ENCODE results near the gene TAF1B.

The TAF1B gene

GRCh38 chr2:9946076-9946475 is 102.8 kb downstream of the TAF1B start:
- no peak for DNase-seq (ENCODE audit: low read depth, low spot score)
- H3K4me1 ChIP-seq (ENCODE audit: insufficient read depth, insufficient read length) = peaks cover 5% of the 10 kb centered on the region
- no peaks in the 10 kb centered on the region for H3K9me3 ChIP-seq (ENCODE audit: insufficient read depth, low read length)
- no peak overlapping the region for H3K4me3 ChIP-seq (ENCODE audit: insufficient read length, low read depth)
- no peak overlapping the region for H3K9ac ChIP-seq (ENCODE audit: insufficient read length, low read depth)
- no peak for TF ChIP-seq ZNF274 (IDR thresholded peaks at IDR 0.05; ENCODE audit: low read depth, low read length)
- no peak for TF ChIP-seq SUZ12 (IDR thresholded peaks at IDR 0.05; ENCODE audit: extremely low read depth, insufficient read depth, insufficient read length)
- no peak for TF ChIP-seq YY1 (IDR thresholded peaks at IDR 0.05; ENCODE audit: insufficient read depth, insufficient read length)
- H3K27me3 ChIP-seq (ENCODE audit: insufficient read depth, insufficient read length) = peaks cover 21% of the 10 kb centered on the region
- no peaks in the 10 kb centered on the region for H3K36me3 ChIP-seq (ENCODE audit: insufficient read depth, insufficient read length, low read length)

- no peak for DNase-seq (ENCODE audit: low read depth, low spot score)
- Histone ChIP-seq H3K9ac (ENCODE audit: insufficient read length, low read depth) (no peak overlapping the region), H3K4me1 (ENCODE audit: insufficient read depth, insufficient read length) (peaks cover 5% of the 10 kb centered on the region), H3K36me3 (ENCODE audit: insufficient read depth, insufficient read length, low read length) (no peaks in the 10 kb centered on the region), H3K4me3 (ENCODE audit: insufficient read length, low read depth) (no peak overlapping the region), H3K9me3 (ENCODE audit: insufficient read depth, low read length) (no peaks in the 10 kb centered on the region), H3K27me3 (ENCODE audit: insufficient read depth, insufficient read length) (peaks cover 22% of the 10 kb centered on the region)
- no peak for TF ChIP-seq ZNF274 (IDR thresholded peaks at IDR 0.05; ENCODE audit: low read depth, low read length)
- TF ChIP-seq SUZ12 (IDR thresholded peaks at IDR 0.05; ENCODE audit: extremely low read depth, insufficient read depth, insufficient read length) = no peak
- TF ChIP-seq YY1 (IDR thresholded peaks at IDR 0.05; ENCODE audit: insufficient read depth, insufficient read length) = no peak
Measured at GRCh38 chr2:9946818-9947217, 103.5 kb downstream of the TAF1B start.

- Histone ChIP-seq H3K9ac (ENCODE audit: insufficient read length, low read depth) (no peak overlapping the region), H3K4me1 (ENCODE audit: insufficient read depth, insufficient read length) (peaks cover 5% of the 10 kb centered on the region), H3K27me3 (ENCODE audit: insufficient read depth, insufficient read length) (peaks cover 41% of the 10 kb centered on the region), H3K4me3 (ENCODE audit: insufficient read length, low read depth) (no peak overlapping the region), H3K9me3 (ENCODE audit: insufficient read depth, low read length) (no peaks in the 10 kb centered on the region), H3K36me3 (ENCODE audit: insufficient read depth, insufficient read length, low read length) (no peaks in the 10 kb centered on the region)
- TF ChIP-seq YY1 (IDR thresholded peaks at IDR 0.05; ENCODE audit: insufficient read depth, insufficient read length) (no peak), SUZ12 (IDR thresholded peaks at IDR 0.05; ENCODE audit: extremely low read depth, insufficient read depth, insufficient read length) (no peak), ZNF274 (IDR thresholded peaks at IDR 0.05; ENCODE audit: low read depth, low read length) (no peak)
- no peak for DNase-seq (ENCODE audit: low read depth, low spot score)
Measured at GRCh38 chr2:9948721-9949120, 105.4 kb downstream of the TAF1B start.

GRCh38 chr2:9949239-9949991 is 106.1 kb downstream of the TAF1B start:
- no peaks in the 10 kb centered on the region for H3K9me3 ChIP-seq (ENCODE audit: insufficient read depth, low read length)
- H3K9ac ChIP-seq (ENCODE audit: insufficient read length, low read depth) = no peak overlapping the region
- H3K4me1 ChIP-seq (ENCODE audit: insufficient read depth, insufficient read length) = peaks cover 5% of the 10 kb centered on the region
- no peaks in the 10 kb centered on the region for H3K36me3 ChIP-seq (ENCODE audit: insufficient read depth, insufficient read length, low read length)
- H3K27me3 ChIP-seq (ENCODE audit: insufficient read depth, insufficient read length) = peaks cover 46% of the 10 kb centered on the region
- TF ChIP-seq YY1 (IDR thresholded peaks at IDR 0.05; ENCODE audit: insufficient read depth, insufficient read length) (no peak), ZNF274 (IDR thresholded peaks at IDR 0.05; ENCODE audit: low read depth, low read length) (no peak), SUZ12 (IDR thresholded peaks at IDR 0.05; ENCODE audit: extremely low read depth, insufficient read depth, insufficient read length) (no peak)
- DNase-seq (ENCODE audit: low read depth, low spot score) = no peak
- no peak overlapping the region for H3K4me3 ChIP-seq (ENCODE audit: insufficient read length, low read depth)

GRCh38 chr2:9949992-9950520 is 106.8 kb downstream of the TAF1B start:
- TF ChIP-seq ZNF274 (IDR thresholded peaks at IDR 0.05; ENCODE audit: low read depth, low read length) = no peak
- TF ChIP-seq YY1 (IDR thresholded peaks at IDR 0.05; ENCODE audit: insufficient read depth, insufficient read length) = no peak
- no peak for TF ChIP-seq SUZ12 (IDR thresholded peaks at IDR 0.05; ENCODE audit: extremely low read depth, insufficient read depth, insufficient read length)
- H3K9ac ChIP-seq (ENCODE audit: insufficient read length, low read depth) = peak overlapping the region; percentile 67
- peaks cover 51% of the 10 kb centered on the region for H3K27me3 ChIP-seq (ENCODE audit: insufficient read depth, insufficient read length)
- no peaks in the 10 kb centered on the region for H3K9me3 ChIP-seq (ENCODE audit: insufficient read depth, low read length)
- no peaks in the 10 kb centered on the region for H3K36me3 ChIP-seq (ENCODE audit: insufficient read depth, insufficient read length, low read length)
- H3K4me3 ChIP-seq (ENCODE audit: insufficient read length, low read depth) = no peak overlapping the region
- H3K4me1 ChIP-seq (ENCODE audit: insufficient read depth, insufficient read length) = peaks cover 5% of the 10 kb centered on the region
- no peak for DNase-seq (ENCODE audit: low read depth, low spot score)

- H3K27me3 ChIP-seq (ENCODE audit: insufficient read depth, insufficient read length) = peaks cover 54% of the 10 kb centered on the region
- peak overlapping the region; percentile 67 for H3K9ac ChIP-seq (ENCODE audit: insufficient read length, low read depth)
- DNase-seq (ENCODE audit: low read depth, low spot score) = no peak
- peak overlapping the region; percentile 55 for H3K4me3 ChIP-seq (ENCODE audit: insufficient read length, low read depth)
- no peak for TF ChIP-seq YY1 (IDR thresholded peaks at IDR 0.05; ENCODE audit: insufficient read depth, insufficient read length)
- no peak for TF ChIP-seq SUZ12 (IDR thresholded peaks at IDR 0.05; ENCODE audit: extremely low read depth, insufficient read depth, insufficient read length)
- no peak for TF ChIP-seq ZNF274 (IDR thresholded peaks at IDR 0.05; ENCODE audit: low read depth, low read length)
- H3K36me3 ChIP-seq (ENCODE audit: insufficient read depth, insufficient read length, low read length) = no peaks in the 10 kb centered on the region
- H3K9me3 ChIP-seq (ENCODE audit: insufficient read depth, low read length) = no peaks in the 10 kb centered on the region
- peaks cover 5% of the 10 kb centered on the region for H3K4me1 ChIP-seq (ENCODE audit: insufficient read depth, insufficient read length)
Measured at GRCh38 chr2:9950521-9951271, 107.4 kb downstream of the TAF1B start.

- Histone ChIP-seq H3K4me1 (ENCODE audit: insufficient read depth, insufficient read length) (peaks cover 5% of the 10 kb centered on the region), H3K4me3 (ENCODE audit: insufficient read length, low read depth) (peak overlapping the region; percentile 55), H3K9ac (ENCODE audit: insufficient read length, low read depth) (peak overlapping the region; percentile 67), H3K36me3 (ENCODE audit: insufficient read depth, insufficient read length, low read length) (no peaks in the 10 kb centered on the region), H3K9me3 (ENCODE audit: insufficient read depth, low read length) (no peaks in the 10 kb centered on the region), H3K27me3 (ENCODE audit: insufficient read depth, insufficient read length) (peaks cover 54% of the 10 kb centered on the region)
- no peak for TF ChIP-seq SUZ12 (IDR thresholded peaks at IDR 0.05; ENCODE audit: extremely low read depth, insufficient read depth, insufficient read length)
- TF ChIP-seq YY1 (IDR thresholded peaks at IDR 0.05; ENCODE audit: insufficient read depth, insufficient read length) = no peak
- no peak for TF ChIP-seq ZNF274 (IDR thresholded peaks at IDR 0.05; ENCODE audit: low read depth, low read length)
- DNase-seq (ENCODE audit: low read depth, low spot score) = no peak
Measured at GRCh38 chr2:9951272-9951521, 107.9 kb downstream of the TAF1B start.
